Measurements from ENCODE around the gene OBI1.

- TF ChIP-seq CTCF (conservative IDR thresholded peaks at IDR 0.05) = no peak
- TF ChIP-seq ZFX (IDR thresholded peaks at IDR 0.05) = no peak
Measured at GRCh38 chr13:78597602-78597932, 61.4 kb downstream of the OBI1 start.

Data from C4-2B (cell line).